Endothelial cell of umbilical vein (primary cell): ENCODE data around the gene KLHL21. TPM values are rescaled to one million over a fixed set of nuclear protein-coding genes. Genes with fewer than 3 reads are reported as not detected.

Experiments used
- BruUV-seq: library from RNA; stranded (reverse); fragments of 400-500 nt; replicated peaks from 2 replicates; lab custom pipeline; 2021; lab: Mats Ljungman, UMichigan
- CTCF ChIA-PET: fragments of 300-600, 350-600 bp; sonication (Branson Sonifier 250); formaldehyde crosslinking; loops from one replicate; lab custom pipeline; 2021; ENCODE audit warnings: antibody characterized with exemption, inconsistent platforms; lab: Charles Lee
- POLR2A ChIA-PET: fragments of 300-600, 350-600 bp; sonication (Branson Sonifier 250); formaldehyde crosslinking; loops from one replicate; lab custom pipeline; 2021; ENCODE audit warnings: antibody characterized with exemption, inconsistent platforms; lab: Charles Lee
- DNase-seq: peaks from one replicate; pipeline ENCODE4 v3.0.0-alpha.2; 2011; ENCODE audit warnings: low read depth, low spot score
- FAIRE-seq: peaks from 2 replicates; lab custom pipeline; 2011; peaks lifted over from hg19 to GRCh38; lab: Jason Lieb, UNC
- H2AFZ ChIP-seq: 2 replicates; pipeline ENCODE4 v1.6.0; 2012; ENCODE audit warnings: low read depth, low read length, control low read depth, inconsistent platforms
- H3K27ac ChIP-seq: 2 replicates; pipeline ENCODE4 v1.5.1; 2011; ENCODE audit warnings: low read depth, mild to moderate bottlenecking, control low read depth, low read length, moderate library complexity; ENCODE audit not compliant: insufficient read depth
- H3K27me3 ChIP-seq, 2 experiments: 2 replicates each; pipeline versions ENCODE4 v1.6.0 to v1.6.1; 2011; ENCODE audit warnings: low read length in 2 of 2, mixed read lengths in 1 of 2; ENCODE audit not compliant: control insufficient read depth in 2 of 2, insufficient read depth in 2 of 2
- H3K36me3 ChIP-seq, 2 experiments: 2 replicates in 1 of 2; 3 replicates in 1 of 2; pipeline ENCODE4 v1.5.1; 2011; ENCODE audit warnings: low read length in 2 of 2, mild to moderate bottlenecking in 1 of 2, moderate library complexity in 1 of 2; ENCODE audit not compliant: control insufficient read depth in 2 of 2, insufficient read depth in 2 of 2; ENCODE audit errors: extremely low read depth in 1 of 2
- H3K4me1 ChIP-seq: 3 replicates; pipeline ENCODE4 v1.5.1; 2011; ENCODE audit warnings: mild to moderate bottlenecking, low read length; ENCODE audit not compliant: control insufficient read depth, insufficient read depth; ENCODE audit errors: extremely low read depth
- H3K4me2 ChIP-seq: 2 replicates; pipeline ENCODE4 v1.6.1; 2011; ENCODE audit warnings: low read length, control low read depth, mixed read lengths; ENCODE audit not compliant: insufficient read depth
- H3K4me3 ChIP-seq, 3 experiments: fragments of 200-600 bp in 1 of 3; sonication (generic), shearing (Covaris generic) in 1 of 3; replicated peaks in 1 of 3; 2 replicates each; pipeline ENCODE4 v1.5.1; 2011 to 2016; ENCODE audit warnings: control low read depth in 3 of 3, low read length in 3 of 3, mild to moderate bottlenecking in 2 of 3, inconsistent platforms in 1 of 3, low read depth in 1 of 3, moderate library complexity in 1 of 3; ENCODE audit not compliant: insufficient read depth in 1 of 3
- H3K79me2 ChIP-seq: 2 replicates; pipeline ENCODE4 v1.6.0; 2012; ENCODE audit warnings: low read length, inconsistent platforms; ENCODE audit not compliant: control insufficient read depth, insufficient read depth
- H3K9ac ChIP-seq: replicated peaks from 2 replicates; pipeline ENCODE3; 2011; ENCODE audit warnings: low read length, control low read depth; ENCODE audit not compliant: insufficient read depth; ENCODE audit errors: extremely low read depth
- H3K9me1 ChIP-seq: replicated peaks from 3 replicates; pipeline ENCODE4 v1.6.0; 2011; ENCODE audit warnings: mild to moderate bottlenecking, low read length; ENCODE audit not compliant: control insufficient read depth, insufficient read depth; ENCODE audit errors: extremely low read depth
- H3K9me3 ChIP-seq: replicated peaks from 2 replicates; pipeline ENCODE4 v1.5.1; 2012; ENCODE audit warnings: low read length, inconsistent platforms; ENCODE audit not compliant: control insufficient read depth, insufficient read depth
- H4K20me1 ChIP-seq: replicated peaks from 2 replicates; pipeline ENCODE3; 2011; ENCODE audit warnings: mild to moderate bottlenecking, low read length; ENCODE audit not compliant: control insufficient read depth, insufficient read depth; ENCODE audit errors: extremely low read depth
- CTCF ChIP-seq, 2 donors: IDR thresholded peaks; 1 replicate in 1 of 2; 2 replicates in 1 of 2; pipeline ENCODE4 v1.5.1; 2011; ENCODE audit warnings: low read length in 2 of 2, mild to moderate bottlenecking in 2 of 2, moderate library complexity in 2 of 2, control low read depth in 1 of 2, inconsistent platforms in 1 of 2, low read depth in 1 of 2; ENCODE audit not compliant: insufficient read depth in 1 of 2; ENCODE audit errors: extremely low read depth in 1 of 2
- EZH2 ChIP-seq: IDR thresholded peaks from 2 replicates; pipeline ENCODE4 v1.6.1; 2012; ENCODE audit warnings: borderline replicate concordance, low read depth, mild to moderate bottlenecking, moderate library complexity, low read length, inconsistent platforms; ENCODE audit not compliant: severe bottlenecking
- FOS ChIP-seq: IDR thresholded peaks from 2 replicates; pipeline ENCODE4 v1.6.1; 2011; ENCODE audit warnings: mild to moderate bottlenecking, low read length, moderate library complexity, borderline replicate concordance; ENCODE audit not compliant: insufficient read depth
- GATA2 ChIP-seq: IDR thresholded peaks from 2 replicates; pipeline ENCODE4 v1.7.0; 2011; ENCODE audit warnings: low read depth, mild to moderate bottlenecking, moderate library complexity, mixed read lengths, low read length; ENCODE audit not compliant: insufficient read length, insufficient read depth
- JUN ChIP-seq: IDR thresholded peaks from 2 replicates; pipeline ENCODE4 v1.6.1; 2011; ENCODE audit warnings: borderline replicate concordance, low read depth; ENCODE audit not compliant: insufficient read length, insufficient read depth
- MAX ChIP-seq: IDR thresholded peaks from 2 replicates; pipeline ENCODE4 v1.6.1; 2011; ENCODE audit not compliant: insufficient read depth, insufficient read length
- MYC ChIP-seq: IDR thresholded peaks from one replicate; pipeline ENCODE4 v1.6.1; 2011; ENCODE audit warnings: mild to moderate bottlenecking, low read depth, low read length
- POLR2A ChIP-seq: IDR thresholded peaks from 2 replicates; pipeline ENCODE4 v1.6.1; 2012; ENCODE audit warnings: low read depth, mild to moderate bottlenecking, control low read depth, low read length
- POLR2AphosphoS5 ChIP-seq: IDR thresholded peaks from 2 replicates; pipeline ENCODE4 v1.6.1; 2012; ENCODE audit warnings: low read depth, mild to moderate bottlenecking, control low read depth, low read length, moderate library complexity; ENCODE audit not compliant: insufficient read depth
- dilution Hi-C: fragments of 300-500 bp; cut with MboI; formaldehyde crosslinking; loops from one replicate; pipeline ENCODE4 v1.15.0; 2019; ENCODE audit warnings: low sequenced_read_pairs; ENCODE audit not compliant: extremely low pct_ligation_motif_present
- intact Hi-C: fragments of 100-400 bp; cut with micrococcal nuclease; formaldehyde crosslinking; loops from one replicate; pipeline ENCODE4 v1.10.0; 2022
- polyA plus RNA-seq, 4 experiments: library from polyadenylated mRNA; depleted of rRNA in 3 of 4; stranded (reverse) in 3 of 4; unstranded in 1 of 4; fragments of >200 nt; gene quantifications; 2 replicates each; pipeline versions ENCODE4 v1.2.1 to v1.2.3, GENCODE V29; 2011 to 2012; ENCODE audit warnings: missing spikeins in 1 of 4
- total RNA-seq: library from RNA; stranded (reverse); gene quantifications from 2 replicates; pipeline ENCODE4 v1.2.3, GENCODE V29; 2021

Gene KLHL21
- total and polyA plus RNA-seq, 2 donors (not counting 3 experiments of a cell fraction or from before 2014, with no cell fraction given) = 18.0 to 22.4 TPM

- no peak overlapping the region for H3K9ac ChIP-seq
- CTCF ChIA-PET = no interaction called here
- no TSS peak for BruUV-seq
Observed at GRCh38 chr1:6587261-6588005, 15.2 kb downstream of the KLHL21 start.

GRCh38 chr1:6586404-6586816 is 16.3 kb downstream of the KLHL21 start:
- FAIRE-seq (no peak), DNase-seq (no peak)
- H4K20me1 ChIP-seq = no peaks in the 10 kb centered on the region
- no peaks in the 10 kb centered on the region for H3K9me1 ChIP-seq
- H3K4me1 ChIP-seq = no peaks in the 10 kb centered on the region
- dilution Hi-C loops (no loop called here), intact Hi-C loops (no loop called here)
- H3K27me3 ChIP-seq = no peaks in the 10 kb centered on the region
- ChIA-PET CTCF (no interaction called here), POLR2A (no interaction called here)
- H3K36me3 ChIP-seq = peaks cover 0 to 14% of the 10 kb centered on the region in 2 experiments
- no peak overlapping the region for H3K27ac ChIP-seq
- no TSS peak for BruUV-seq
- H3K9ac ChIP-seq = no peak overlapping the region
- H3K4me3 ChIP-seq = no peak overlapping the region
- H2AFZ ChIP-seq = no peak overlapping the region
- no peak overlapping the region for H3K4me2 ChIP-seq
- peaks cover 2% of the 10 kb centered on the region for H3K79me2 ChIP-seq
- no peaks in the 10 kb centered on the region for H3K9me3 ChIP-seq
- TF ChIP-seq JUN (no peak), FOS (no peak), CTCF (IDR thresholded peaks at IDR 0.05; ENCODE audit: extremely low read depth in 1 of 2, insufficient read depth in 1 of 2, low read depth in 1 of 2, low read length in 2 of 2) (no peak), MYC (no peak), GATA2 (no peak), EZH2 (no peak), POLR2A (no peak), POLR2AphosphoS5 (no peak)

More at GRCh38 chr1:6587261-6588005, 15.2 kb downstream of the KLHL21 start:
- Histone ChIP-seq H3K4me1 (no peaks in the 10 kb centered on the region), H3K4me2 (no peak overlapping the region), H3K36me3 (peaks cover 0 to 16% of the 10 kb centered on the region in 2 experiments), H3K9me1 (no peaks in the 10 kb centered on the region), H3K4me3 (no peak overlapping the region), H3K79me2 (no peaks in the 10 kb centered on the region), H3K27me3 (no peaks in the 10 kb centered on the region), H4K20me1 (no peaks in the 10 kb centered on the region), H2AFZ (no peak overlapping the region), H3K9me3 (no peaks in the 10 kb centered on the region), H3K27ac (no peak overlapping the region)
- dilution Hi-C loops (no loop called here), intact Hi-C loops (no loop called here)
- DNase-seq (no peak), FAIRE-seq (no peak)
- TF ChIP-seq POLR2A (no peak), GATA2 (no peak), MAX (no peak), MYC (no peak)
- POLR2A ChIA-PET = no interaction called here
